ENCODE results near the gene APPL2. TPM values are rescaled to one million over a fixed set of nuclear protein-coding genes. Genes with fewer than 3 reads are reported as not detected.

The APPL2 gene
- total RNA-seq, 1 experiment from 2014 or later, result 49.2 TPM

DNA sequence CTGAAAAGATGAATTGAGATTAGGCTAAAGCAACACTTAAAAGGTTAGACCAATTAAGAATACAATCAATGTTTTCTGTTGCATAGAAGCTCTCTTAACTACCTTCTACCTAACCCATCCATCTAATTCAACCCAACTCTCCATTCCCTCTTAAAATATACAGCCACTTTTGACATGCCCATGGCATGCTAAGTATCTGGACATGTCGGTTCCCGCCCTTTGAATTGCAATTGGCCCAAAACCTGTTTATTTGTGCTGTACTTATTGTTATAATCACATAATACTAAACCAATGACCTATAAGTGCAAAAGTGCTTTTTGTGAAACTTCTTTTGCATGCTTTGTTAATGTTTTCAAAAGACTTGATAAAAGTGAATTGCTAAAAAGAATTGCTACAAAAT is 37.6 kb upstream of the APPL2 start:
- Mint-ChIP-seq H3K4me3 (ENCODE audit: unreplicated experiment) (no peak overlapping the region), H3K4me1 (ENCODE audit: low read depth, unreplicated experiment) (peaks cover 19% of the 10 kb centered on the region), H3K9me3 (ENCODE audit: unreplicated experiment) (no peaks in the 10 kb centered on the region), H3K36me3 (ENCODE audit: insufficient read depth, unreplicated experiment) (no peaks in the 10 kb centered on the region), H3K27ac (ENCODE audit: unreplicated experiment) (no peak overlapping the region), H3K27me3 (ENCODE audit: insufficient read depth, unreplicated experiment) (no peaks in the 10 kb centered on the region)
- Histone ChIP-seq H3K27me3 (replicated peaks; ENCODE audit: control insufficient read depth, insufficient read depth, low read length) (no peaks in the 10 kb centered on the region), H3K36me3 (ENCODE audit: control insufficient read depth, insufficient read depth, low read length) (no peaks in the 10 kb centered on the region), H3K9me3 (no peaks in the 10 kb centered on the region), H3K4me1 (peaks cover 10% of the 10 kb centered on the region), H3K4me3 (ENCODE audit: low read depth, low read length) (no peak overlapping the region)
- DNase-seq, result no peak
- BruUV-seq (replicated peaks), result no TSS peak
- CTCF ChIA-PET, result no interaction called here
- TF ChIP-seq, protein P1, sequence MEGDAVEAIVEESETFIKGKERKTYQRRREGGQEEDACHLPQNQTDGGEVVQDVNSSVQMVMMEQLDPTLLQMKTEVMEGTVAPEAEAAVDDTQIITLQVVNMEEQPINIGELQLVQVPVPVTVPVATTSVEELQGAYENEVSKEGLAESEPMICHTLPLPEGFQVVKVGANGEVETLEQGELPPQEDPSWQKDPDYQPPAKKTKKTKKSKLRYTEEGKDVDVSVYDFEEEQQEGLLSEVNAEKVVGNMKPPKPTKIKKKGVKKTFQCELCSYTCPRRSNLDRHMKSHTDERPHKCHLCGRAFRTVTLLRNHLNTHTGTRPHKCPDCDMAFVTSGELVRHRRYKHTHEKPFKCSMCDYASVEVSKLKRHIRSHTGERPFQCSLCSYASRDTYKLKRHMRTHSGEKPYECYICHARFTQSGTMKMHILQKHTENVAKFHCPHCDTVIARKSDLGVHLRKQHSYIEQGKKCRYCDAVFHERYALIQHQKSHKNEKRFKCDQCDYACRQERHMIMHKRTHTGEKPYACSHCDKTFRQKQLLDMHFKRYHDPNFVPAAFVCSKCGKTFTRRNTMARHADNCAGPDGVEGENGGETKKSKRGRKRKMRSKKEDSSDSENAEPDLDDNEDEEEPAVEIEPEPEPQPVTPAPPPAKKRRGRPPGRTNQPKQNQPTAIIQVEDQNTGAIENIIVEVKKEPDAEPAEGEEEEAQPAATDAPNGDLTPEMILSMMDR (IDR thresholded peaks at IDR 0.05; ENCODE audit: insufficient read depth in 1 of 2, low read depth in 1 of 2, low read length in 1 of 2, severe bottlenecking in 1 of 2, unreplicated experiment in 1 of 2), result no peak
- intact Hi-C loops (cut with micrococcal nuclease; ENCODE audit: unreplicated experiment), result no loop called here
- POLR2A ChIA-PET, result no interaction called here

GRCh38 chr12:105272814-105273416 is 36.9 kb upstream of the APPL2 start:
- POLR2A ChIA-PET, result no interaction called here
- Histone ChIP-seq H3K36me3 (ENCODE audit: control insufficient read depth, insufficient read depth, low read length) (no peaks in the 10 kb centered on the region), H3K4me3 (ENCODE audit: low read depth, low read length) (no peak overlapping the region), H3K9me3 (no peaks in the 10 kb centered on the region), H3K27me3 (replicated peaks; ENCODE audit: control insufficient read depth, insufficient read depth, low read length) (no peaks in the 10 kb centered on the region), H3K4me1 (peaks cover 5% of the 10 kb centered on the region; the same call in 1 of the 2 replicates)
- CTCF ChIA-PET, result no interaction called here
- Mint-ChIP-seq H3K9me3 (ENCODE audit: unreplicated experiment) (no peaks in the 10 kb centered on the region), H3K27ac (ENCODE audit: unreplicated experiment) (no peak overlapping the region), H3K4me3 (ENCODE audit: unreplicated experiment) (no peak overlapping the region), H3K4me1 (ENCODE audit: low read depth, unreplicated experiment) (peaks cover 12% of the 10 kb centered on the region), H3K27me3 (ENCODE audit: insufficient read depth, unreplicated experiment) (no peaks in the 10 kb centered on the region), H3K36me3 (ENCODE audit: insufficient read depth, unreplicated experiment) (no peaks in the 10 kb centered on the region)
- BruUV-seq (replicated peaks), result no TSS peak
- no peak for DNase-seq
- TF ChIP-seq, protein P1 (IDR thresholded peaks at IDR 0.05; ENCODE audit: insufficient read depth in 1 of 2, low read depth in 1 of 2, low read length in 1 of 2, severe bottlenecking in 1 of 2, unreplicated experiment in 1 of 2), result no peak
- intact Hi-C loops (cut with micrococcal nuclease; ENCODE audit: unreplicated experiment), result no loop called here

DNA sequence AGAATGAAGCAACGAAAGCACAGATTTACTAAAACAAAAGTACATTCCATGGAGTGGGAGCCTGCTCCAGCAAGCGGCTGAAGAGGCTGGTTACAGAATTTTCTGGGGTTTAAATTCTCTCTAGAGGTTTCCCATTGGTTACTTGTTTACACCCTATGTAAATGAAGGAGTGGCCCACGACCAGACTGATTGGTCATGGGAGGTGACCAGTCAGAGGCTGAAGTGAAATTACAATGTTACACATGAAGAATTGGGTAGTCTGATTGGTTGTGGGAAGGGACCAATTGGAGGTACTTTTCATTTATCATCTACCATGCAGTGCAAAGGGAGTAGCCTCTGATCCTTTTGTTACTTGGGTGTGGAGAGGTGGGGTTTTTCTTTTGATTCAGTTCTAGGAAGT is 36.2 kb upstream of the APPL2 start:
- no peaks in the 10 kb centered on the region for H3K27me3 ChIP-seq (replicated peaks; ENCODE audit: control insufficient read depth, insufficient read depth, low read length)
- H3K36me3 ChIP-seq (ENCODE audit: control insufficient read depth, insufficient read depth, low read length), result no peaks in the 10 kb centered on the region
- intact Hi-C loops (cut with micrococcal nuclease; ENCODE audit: unreplicated experiment), result no loop called here
- H3K9me3 ChIP-seq, result no peaks in the 10 kb centered on the region
- Mint-ChIP-seq H3K27me3 (ENCODE audit: insufficient read depth, unreplicated experiment) (no peaks in the 10 kb centered on the region), H3K4me3 (ENCODE audit: unreplicated experiment) (no peak overlapping the region), H3K4me1 (ENCODE audit: low read depth, unreplicated experiment) (peaks cover 7% of the 10 kb centered on the region), H3K9me3 (ENCODE audit: unreplicated experiment) (no peaks in the 10 kb centered on the region), H3K36me3 (ENCODE audit: insufficient read depth, unreplicated experiment) (no peaks in the 10 kb centered on the region), H3K27ac (ENCODE audit: unreplicated experiment) (no peak overlapping the region)
- POLR2A ChIA-PET, result no interaction called here
- DNase-seq, result no peak
- H3K4me1 ChIP-seq, result no peaks in the 10 kb centered on the region
- no TSS peak for BruUV-seq (replicated peaks)
- TF ChIP-seq, protein P1 (IDR thresholded peaks at IDR 0.05; ENCODE audit: insufficient read depth in 1 of 2, low read depth in 1 of 2, low read length in 1 of 2, severe bottlenecking in 1 of 2, unreplicated experiment in 1 of 2), result no peak
- no peak overlapping the region for H3K4me3 ChIP-seq (ENCODE audit: low read depth, low read length)
- CTCF ChIA-PET, result no interaction called here

All from Caco-2 (cell line).